Gastroesophageal sphincter (tissue), 3 donors: ENCODE measurements around the gene RAB11FIP2.

Experiments
- CTCF ChIP-seq, 4 experiments: fragments of 200-600 bp in 2 of 4; fragments of 450-650 bp in 2 of 4; sonication (generic) in 1 of 4; IDR thresholded peaks; one replicate each; pipeline ENCODE4 v1.5.1; 2017 to 2019; ENCODE audit warnings: antibody characterized with exemption in 4 of 4, mild to moderate bottlenecking in 2 of 4, moderate library complexity in 2 of 4
- POLR2A ChIP-seq, 2 donors: fragments of 450-650 bp; IDR thresholded peaks; one replicate each; pipeline ENCODE4 v1.6.1; 2017; ENCODE audit warnings: antibody characterized with exemption in 2 of 2, mild to moderate bottlenecking in 2 of 2, moderate library complexity in 1 of 2

GRCh38 chr10:117956972-117957371 lies 89.8 kb downstream of the RAB11FIP2 start:
- no peak for TF ChIP-seq POLR2A (IDR thresholded peaks at IDR 0.05)
- no peak for TF ChIP-seq CTCF (IDR thresholded peaks at IDR 0.05)
